ENCODE results near the gene CEP126.
A peak's percentile ranks its signal among the peaks of the same experiment; 100 is the strongest.

CEP126 gene

GRCh38 chr11:101914738-101915426, at the start of gene CEP126:
CEP126 (plus strand) TSS chr11:101915010; CDS start chr11:101915285, 275 bp downstream.
- peak; percentile 90 for DNase-seq (ENCODE audit: low spot score)

- DNase-seq (ENCODE audit: low spot score), result no peak
Measured at GRCh38 chr11:101866619-101867491, 48.0 kb upstream of the CEP126 start.

GRCh38 chr11:101867951-101868350, 46.9 kb upstream of the CEP126 start:
- no peak for DNase-seq (ENCODE audit: low spot score)

- no peak for DNase-seq (ENCODE audit: low spot score)
Measured at GRCh38 chr11:101870510-101870909, 44.3 kb upstream of the CEP126 start.

DNA sequence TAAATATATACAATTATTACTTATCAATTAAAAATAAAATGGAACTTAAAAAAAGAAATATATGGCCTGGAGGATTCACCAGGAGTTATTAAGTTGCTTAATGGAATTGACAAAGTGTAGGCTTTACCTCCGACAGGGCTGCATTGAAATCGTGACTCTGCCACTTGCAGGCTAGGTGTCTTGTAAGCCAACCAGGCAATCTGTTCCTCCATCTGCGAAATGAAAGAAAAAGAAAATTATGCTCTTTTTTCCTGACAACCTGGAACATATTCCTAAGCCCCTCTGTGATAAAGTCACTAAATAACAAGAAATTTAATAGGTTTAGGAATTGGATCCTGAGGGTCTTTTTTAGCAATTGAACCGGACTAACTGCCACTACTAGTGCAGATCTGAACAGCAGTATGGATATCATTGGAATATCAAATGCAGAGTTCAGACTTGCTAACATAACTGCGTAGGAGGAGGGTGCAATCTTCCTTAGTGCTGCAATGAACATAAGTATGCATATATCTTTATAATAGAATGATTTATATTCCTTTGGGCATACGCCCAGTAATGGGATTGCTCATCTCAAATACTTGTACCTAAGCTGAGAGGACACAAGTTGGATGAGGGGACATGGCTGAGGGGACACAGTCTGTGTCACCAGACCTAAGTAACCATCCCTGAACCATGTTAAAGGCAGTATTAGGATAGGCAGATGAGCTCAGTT, 42.5 kb upstream of the CEP126 start:
- no peak for DNase-seq (ENCODE audit: low spot score)

DNA sequence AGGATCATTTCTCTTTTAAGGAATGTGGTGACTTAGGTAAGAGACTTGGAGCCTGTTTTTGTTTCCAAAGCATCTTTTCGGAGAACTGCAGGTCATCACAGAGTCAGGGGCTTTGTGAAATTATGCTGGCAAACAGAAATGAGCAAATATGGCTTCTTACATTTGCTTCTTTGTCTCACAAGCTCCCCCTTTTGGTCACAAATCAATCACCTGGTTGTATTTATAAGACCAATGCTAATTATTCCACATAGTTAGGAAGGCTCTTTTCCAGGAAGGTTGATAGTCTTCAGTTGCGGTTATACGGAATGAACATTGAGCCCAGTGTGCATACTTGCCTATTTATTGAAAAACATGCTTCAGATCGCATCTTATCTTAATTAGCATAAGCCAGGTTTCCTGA, 34.6 kb upstream of the CEP126 start:
- DNase-seq (ENCODE audit: low spot score), result no peak

DNA sequence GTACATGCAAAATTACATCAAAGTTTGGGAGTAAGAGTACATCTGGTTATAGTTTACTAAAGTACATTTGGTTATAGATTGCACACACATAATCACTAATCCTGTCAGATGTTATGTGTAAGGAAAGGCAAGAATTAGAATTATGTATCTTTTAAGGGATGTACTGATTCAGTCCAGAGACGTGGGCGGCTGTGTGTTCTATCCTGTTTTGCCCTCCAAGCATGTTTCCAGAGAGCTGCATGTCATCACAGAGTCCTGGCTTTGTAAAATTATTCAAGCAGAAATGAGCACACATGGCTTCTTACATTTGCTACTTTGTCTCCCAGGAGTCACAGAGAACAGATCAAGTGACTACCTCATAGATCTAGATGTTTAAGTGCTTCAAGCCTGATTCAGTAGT, 33.2 kb upstream of the CEP126 start:
- DNase-seq (ENCODE audit: low spot score), result no peak

- no peak for DNase-seq (ENCODE audit: low spot score)
Measured at GRCh38 chr11:101885631-101886030, 29.2 kb upstream of the CEP126 start.

DNA sequence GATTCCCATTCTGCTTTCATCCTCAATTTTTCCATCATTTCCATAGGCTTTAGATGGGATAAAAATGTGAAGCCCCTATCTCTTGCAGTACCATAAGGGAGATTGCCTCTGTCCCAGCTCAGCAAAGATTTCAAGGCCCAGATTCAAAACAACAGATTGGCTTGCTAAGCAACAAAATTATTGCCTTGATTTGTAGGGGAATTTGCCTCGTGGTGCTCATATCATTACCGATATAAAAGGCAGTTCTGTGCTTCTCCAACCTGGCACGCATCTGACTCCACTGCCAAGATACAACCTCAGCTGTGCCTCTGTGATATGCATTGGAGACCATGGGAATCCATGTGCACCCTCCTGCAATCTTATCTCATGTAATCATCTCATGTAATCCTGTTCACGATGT, 25.0 kb upstream of the CEP126 start:
- DNase-seq (ENCODE audit: low spot score), result no peak

DNA sequence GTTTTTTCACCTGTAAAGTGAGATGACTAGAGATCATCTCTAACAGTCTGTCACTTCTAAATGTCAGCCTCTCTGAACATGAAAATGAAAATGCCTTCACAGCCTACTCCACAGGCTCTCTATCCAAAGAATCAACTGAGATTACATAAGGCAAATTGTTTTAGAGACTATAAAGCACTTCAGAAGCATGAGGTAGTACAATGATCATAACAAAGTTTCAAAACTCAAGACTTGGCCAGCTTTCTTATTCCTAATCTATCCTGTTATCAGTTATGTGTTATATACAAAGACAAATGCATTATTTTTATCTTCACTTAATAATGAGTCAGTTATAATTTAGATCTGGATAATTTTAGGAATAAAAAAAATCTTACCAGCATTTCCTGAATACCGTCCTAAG, 20.3 kb upstream of the CEP126 start:
- no peak for DNase-seq (ENCODE audit: low spot score)

GRCh38 chr11:101907815-101908214, 7.0 kb upstream of the CEP126 start:
- no peak for DNase-seq (ENCODE audit: low spot score)

DNA sequence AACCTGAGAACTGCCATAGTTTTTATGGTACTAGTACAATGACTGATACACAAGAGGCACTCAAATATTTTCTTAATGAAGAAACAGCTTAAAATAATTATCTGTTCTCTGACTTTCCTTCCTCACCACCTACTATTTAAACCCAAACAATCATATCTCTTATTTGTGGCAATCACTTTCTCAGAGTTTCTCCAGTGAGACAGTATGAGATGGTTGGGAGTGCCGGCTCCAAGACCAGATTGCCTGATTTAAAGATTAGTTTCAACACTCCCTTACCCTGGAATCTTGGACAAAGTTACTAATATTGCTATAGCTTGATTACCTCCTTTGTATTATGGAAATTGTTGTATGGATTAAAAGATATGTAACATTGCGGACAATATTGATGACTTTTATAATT, 5.7 kb upstream of the CEP126 start:
- DNase-seq (ENCODE audit: low spot score), result no peak

GRCh38 chr11:101912823-101913284, 2.0 kb upstream of the CEP126 start:
- DNase-seq (ENCODE audit: low spot score), result no peak

DNA sequence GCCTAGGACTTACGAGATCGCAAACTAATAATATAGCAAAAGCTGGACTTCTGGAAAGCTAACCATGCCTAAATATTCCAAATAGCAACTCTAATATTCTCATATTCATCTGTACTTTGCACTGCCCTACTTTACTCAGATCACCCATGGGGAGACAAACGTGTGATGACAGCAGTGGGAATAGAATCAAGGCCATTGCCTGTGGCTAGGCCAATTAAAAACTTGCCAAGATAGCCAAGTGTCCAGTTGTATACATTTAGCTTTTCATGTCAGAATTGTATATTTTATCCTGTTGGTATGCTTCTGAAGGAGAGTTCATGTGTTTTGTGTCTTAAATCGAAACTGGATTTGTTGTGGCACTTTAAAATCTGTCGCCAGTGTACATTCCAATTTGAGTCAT, 1.2 kb upstream of the CEP126 start:
- DNase-seq (ENCODE audit: low spot score), result no peak

DNA sequence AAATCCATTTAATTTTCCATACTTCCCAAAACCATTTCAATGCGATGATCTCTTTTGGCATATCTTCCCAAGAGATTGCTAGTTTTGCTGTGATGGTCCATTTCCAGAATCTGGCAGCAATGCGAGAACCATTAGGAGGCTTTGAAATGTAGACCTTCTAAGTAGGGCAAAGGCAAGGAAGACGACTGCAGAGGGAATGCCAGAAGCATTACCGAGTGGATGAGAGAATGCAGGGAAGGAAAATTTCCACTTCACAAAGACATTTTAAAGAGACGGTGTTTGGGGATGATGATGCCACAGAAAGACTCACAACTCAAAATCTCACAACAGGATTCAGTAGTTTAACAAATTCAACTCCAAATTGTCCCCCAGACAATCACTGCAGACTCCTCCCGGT, 471 bp upstream of the CEP126 start:
- no peak for DNase-seq (ENCODE audit: low spot score)

DNA sequence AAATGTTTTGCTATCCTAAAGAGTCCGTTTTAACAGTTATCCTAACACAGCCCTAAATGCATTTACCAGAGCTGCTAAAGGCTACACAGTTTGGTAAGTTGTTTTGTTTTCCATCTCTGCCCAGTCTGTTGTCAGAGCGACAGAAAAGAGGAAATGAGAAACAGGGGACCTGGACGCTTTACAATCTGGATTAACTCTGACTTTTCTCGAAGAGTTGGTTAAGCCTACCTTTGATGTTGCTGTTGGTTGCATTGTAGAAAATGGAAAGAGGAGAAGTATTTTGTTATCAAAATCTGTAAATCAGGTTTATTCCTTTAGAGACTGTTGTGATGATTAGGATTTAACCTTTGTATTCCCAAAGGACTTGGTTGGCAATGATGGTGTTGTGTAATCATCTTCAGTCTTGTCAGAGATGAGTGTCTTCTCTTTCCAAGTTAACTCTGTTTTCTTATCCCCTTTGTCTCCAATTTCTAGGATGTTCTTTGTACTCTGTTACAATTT, 1.0 kb downstream of the CEP126 start:
- no peak for DNase-seq (ENCODE audit: low spot score)

GRCh38 chr11:101916422-101916821, 1.6 kb downstream of the CEP126 start, which contains the start of gene ANGPTL5:
ANGPTL5 (minus strand) TSS chr11:101916522; CDS start chr11:101907909, 8,613 bp downstream.
- DNase-seq (ENCODE audit: low spot score), result no peak

GRCh38 chr11:101917226-101917625, 2.4 kb downstream of the CEP126 start:
- no peak for DNase-seq (ENCODE audit: low spot score)

- no peak for DNase-seq (ENCODE audit: low spot score)
Measured at GRCh38 chr11:101920992-101921391, 6.2 kb downstream of the CEP126 start.

- DNase-seq (ENCODE audit: low spot score), result no peak
Measured at GRCh38 chr11:101923554-101923953, 8.7 kb downstream of the CEP126 start.

GRCh38 chr11:101929294-101929915, 14.6 kb downstream of the CEP126 start:
- no peak for DNase-seq (ENCODE audit: low spot score)

DNA sequence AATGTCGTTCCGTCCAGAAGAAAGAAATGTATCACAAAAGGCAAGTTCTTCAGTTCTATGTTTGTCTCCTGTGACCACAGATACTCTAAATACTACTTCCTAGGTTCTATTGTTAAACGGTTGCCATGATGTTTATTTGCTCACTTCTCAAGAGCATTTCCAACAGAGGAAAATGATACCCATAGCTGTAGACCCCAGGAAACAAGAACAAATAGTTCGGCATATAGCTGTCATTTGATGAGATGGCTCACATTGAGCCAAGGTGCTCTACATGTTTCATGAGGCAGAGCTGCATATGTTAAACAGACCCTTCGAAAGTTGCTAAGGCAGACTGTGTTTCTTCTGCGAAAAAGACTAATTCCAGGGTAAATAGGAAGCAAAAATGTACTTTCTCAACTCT, 16.9 kb downstream of the CEP126 start:
- DNase-seq (ENCODE audit: low spot score), result no peak

Data from CD4-positive, alpha-beta T cell treated with Interleukin-6 at 100 ng/mL for 8 hours (primary cell).